Measurements from ENCODE around the gene HAUS8. TPM values are rescaled to one million over a fixed set of nuclear protein-coding genes. Genes with fewer than 3 reads are reported as not detected.

Gene HAUS8
- total and polyA plus RNA-seq, 10 of the 15 experiments (the other 5 are each of a cell fraction or from before 2014, with no cell fraction given): 22.7 to 43.9 (median 34.4) TPM

- no peak overlapping the region for H3K4me2 ChIP-seq (ENCODE audit: control insufficient read depth, insufficient read depth)
- H3K4me3 ChIP-seq: no peak overlapping the region
- WGBS (ENCODE audit: insufficient coverage, insufficient replicate concordance, low lambda C conversion rate, missing lambda C conversion rate): 73% methylated on average over 2 of the region's 2 CpGs
- H3K36me3 ChIP-seq (ENCODE audit: control insufficient read depth in 2 of 2, insufficient read depth in 2 of 2, low read length in 1 of 2): no peaks in the 10 kb centered on the region
- no peak for FAIRE-seq
- no peaks in the 10 kb centered on the region for H3K79me2 ChIP-seq (ENCODE audit: control insufficient read depth, insufficient read depth, low read length)
- no peak overlapping the region for H3K9ac ChIP-seq (ENCODE audit: control insufficient read depth, insufficient read depth, low read length)
- peaks cover 2% of the 10 kb centered on the region; the same call in 2 of the 3 replicates for H3K9me3 ChIP-seq (replicated peaks; ENCODE audit: control insufficient read depth, insufficient read depth, low read length)
- in situ Hi-C loops (cut with MboI) (no loop called here), intact Hi-C loops (cut with micrococcal nuclease; ENCODE audit: unreplicated experiment) (no loop called here)
- POLR2A ChIA-PET: no interaction called here
- no peaks in the 10 kb centered on the region for H3K4me1 ChIP-seq (ENCODE audit: control insufficient read depth, insufficient read depth, low read length)
- no peak overlapping the region for H3K27ac ChIP-seq (ENCODE audit: control insufficient read depth, insufficient read depth)
- CTCF ChIA-PET: interaction anchor here (1.0 kb wide), 1 partner anchor 249 kb away, joined by 3 read pairs; no protein-coding TSS in a partner anchor
- ATAC-seq: no peak
- H4K20me1 ChIP-seq (ENCODE audit: control insufficient read depth, insufficient read depth): no peaks in the 10 kb centered on the region
- BruUV-seq (replicated peaks): no TSS peak
- no peak overlapping the region for H2AFZ ChIP-seq (ENCODE audit: control insufficient read depth, low read depth, low read length)
- H3K27me3 ChIP-seq (replicated peaks in 1 of 2; ENCODE audit: control insufficient read depth in 2 of 2, insufficient read depth in 2 of 2, low read length in 1 of 2): peaks cover 2 to 5% of the 10 kb centered on the region in 2 experiments; a peak in 3 of 4 replicates
- SMC1A ChIA-PET (ENCODE audit: uncharacterized antibody, unreplicated experiment): no interaction called here
- DNase-seq (ENCODE audit: low read depth, low spot score): no peak
- RAD21 ChIA-PET (ENCODE audit: unreplicated experiment): no interaction called here
- TF ChIP-seq, protein P1, sequence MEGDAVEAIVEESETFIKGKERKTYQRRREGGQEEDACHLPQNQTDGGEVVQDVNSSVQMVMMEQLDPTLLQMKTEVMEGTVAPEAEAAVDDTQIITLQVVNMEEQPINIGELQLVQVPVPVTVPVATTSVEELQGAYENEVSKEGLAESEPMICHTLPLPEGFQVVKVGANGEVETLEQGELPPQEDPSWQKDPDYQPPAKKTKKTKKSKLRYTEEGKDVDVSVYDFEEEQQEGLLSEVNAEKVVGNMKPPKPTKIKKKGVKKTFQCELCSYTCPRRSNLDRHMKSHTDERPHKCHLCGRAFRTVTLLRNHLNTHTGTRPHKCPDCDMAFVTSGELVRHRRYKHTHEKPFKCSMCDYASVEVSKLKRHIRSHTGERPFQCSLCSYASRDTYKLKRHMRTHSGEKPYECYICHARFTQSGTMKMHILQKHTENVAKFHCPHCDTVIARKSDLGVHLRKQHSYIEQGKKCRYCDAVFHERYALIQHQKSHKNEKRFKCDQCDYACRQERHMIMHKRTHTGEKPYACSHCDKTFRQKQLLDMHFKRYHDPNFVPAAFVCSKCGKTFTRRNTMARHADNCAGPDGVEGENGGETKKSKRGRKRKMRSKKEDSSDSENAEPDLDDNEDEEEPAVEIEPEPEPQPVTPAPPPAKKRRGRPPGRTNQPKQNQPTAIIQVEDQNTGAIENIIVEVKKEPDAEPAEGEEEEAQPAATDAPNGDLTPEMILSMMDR (IDR thresholded peaks at IDR 0.05 in 2 of 3, conservative IDR thresholded peaks at IDR 0.05 in 1 of 3; ENCODE audit: control insufficient read depth in 2 of 3, extremely low read depth in 1 of 3, insufficient read depth in 1 of 3, low read depth in 3 of 3, low read length in 3 of 3): no peak
- TF ChIP-seq, protein P2, sequence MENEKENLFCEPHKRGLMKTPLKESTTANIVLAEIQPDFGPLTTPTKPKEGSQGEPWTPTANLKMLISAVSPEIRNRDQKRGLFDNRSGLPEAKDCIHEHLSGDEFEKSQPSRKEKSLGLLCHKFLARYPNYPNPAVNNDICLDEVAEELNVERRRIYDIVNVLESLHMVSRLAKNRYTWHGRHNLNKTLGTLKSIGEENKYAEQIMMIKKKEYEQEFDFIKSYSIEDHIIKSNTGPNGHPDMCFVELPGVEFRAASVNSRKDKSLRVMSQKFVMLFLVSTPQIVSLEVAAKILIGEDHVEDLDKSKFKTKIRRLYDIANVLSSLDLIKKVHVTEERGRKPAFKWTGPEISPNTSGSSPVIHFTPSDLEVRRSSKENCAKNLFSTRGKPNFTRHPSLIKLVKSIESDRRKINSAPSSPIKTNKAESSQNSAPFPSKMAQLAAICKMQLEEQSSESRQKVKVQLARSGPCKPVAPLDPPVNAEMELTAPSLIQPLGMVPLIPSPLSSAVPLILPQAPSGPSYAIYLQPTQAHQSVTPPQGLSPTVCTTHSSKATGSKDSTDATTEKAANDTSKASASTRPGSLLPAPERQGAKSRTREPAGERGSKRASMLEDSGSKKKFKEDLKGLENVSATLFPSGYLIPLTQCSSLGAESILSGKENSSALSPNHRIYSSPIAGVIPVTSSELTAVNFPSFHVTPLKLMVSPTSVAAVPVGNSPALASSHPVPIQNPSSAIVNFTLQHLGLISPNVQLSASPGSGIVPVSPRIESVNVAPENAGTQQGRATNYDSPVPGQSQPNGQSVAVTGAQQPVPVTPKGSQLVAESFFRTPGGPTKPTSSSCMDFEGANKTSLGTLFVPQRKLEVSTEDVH (IDR thresholded peaks at IDR 0.05; ENCODE audit: low read depth, partially characterized antibody): no peak
- TF ChIP-seq ZBED1 (IDR thresholded peaks at IDR 0.05; ENCODE audit: borderline replicate concordance) (no peak), NR2C2 (IDR thresholded peaks at IDR 0.05; ENCODE audit: borderline replicate concordance, control insufficient read depth, insufficient read length, low read depth) (no peak), MXI1 (IDR thresholded peaks at IDR 0.05; ENCODE audit: low read depth, low read length) (no peak), ETV6 (conservative IDR thresholded peaks at IDR 0.05 in 1 of 2, IDR thresholded peaks at IDR 0.05 in 1 of 2; ENCODE audit: borderline replicate concordance in 1 of 2, low read depth in 1 of 2) (no peak)
- TF ChIP-seq, protein P3, sequence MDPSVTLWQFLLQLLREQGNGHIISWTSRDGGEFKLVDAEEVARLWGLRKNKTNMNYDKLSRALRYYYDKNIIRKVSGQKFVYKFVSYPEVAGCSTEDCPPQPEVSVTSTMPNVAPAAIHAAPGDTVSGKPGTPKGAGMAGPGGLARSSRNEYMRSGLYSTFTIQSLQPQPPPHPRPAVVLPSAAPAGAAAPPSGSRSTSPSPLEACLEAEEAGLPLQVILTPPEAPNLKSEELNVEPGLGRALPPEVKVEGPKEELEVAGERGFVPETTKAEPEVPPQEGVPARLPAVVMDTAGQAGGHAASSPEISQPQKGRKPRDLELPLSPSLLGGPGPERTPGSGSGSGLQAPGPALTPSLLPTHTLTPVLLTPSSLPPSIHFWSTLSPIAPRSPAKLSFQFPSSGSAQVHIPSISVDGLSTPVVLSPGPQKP (IDR thresholded peaks at IDR 0.05; ENCODE audit: low read depth, low read length): no peak
- TF ChIP-seq, protein P4, sequence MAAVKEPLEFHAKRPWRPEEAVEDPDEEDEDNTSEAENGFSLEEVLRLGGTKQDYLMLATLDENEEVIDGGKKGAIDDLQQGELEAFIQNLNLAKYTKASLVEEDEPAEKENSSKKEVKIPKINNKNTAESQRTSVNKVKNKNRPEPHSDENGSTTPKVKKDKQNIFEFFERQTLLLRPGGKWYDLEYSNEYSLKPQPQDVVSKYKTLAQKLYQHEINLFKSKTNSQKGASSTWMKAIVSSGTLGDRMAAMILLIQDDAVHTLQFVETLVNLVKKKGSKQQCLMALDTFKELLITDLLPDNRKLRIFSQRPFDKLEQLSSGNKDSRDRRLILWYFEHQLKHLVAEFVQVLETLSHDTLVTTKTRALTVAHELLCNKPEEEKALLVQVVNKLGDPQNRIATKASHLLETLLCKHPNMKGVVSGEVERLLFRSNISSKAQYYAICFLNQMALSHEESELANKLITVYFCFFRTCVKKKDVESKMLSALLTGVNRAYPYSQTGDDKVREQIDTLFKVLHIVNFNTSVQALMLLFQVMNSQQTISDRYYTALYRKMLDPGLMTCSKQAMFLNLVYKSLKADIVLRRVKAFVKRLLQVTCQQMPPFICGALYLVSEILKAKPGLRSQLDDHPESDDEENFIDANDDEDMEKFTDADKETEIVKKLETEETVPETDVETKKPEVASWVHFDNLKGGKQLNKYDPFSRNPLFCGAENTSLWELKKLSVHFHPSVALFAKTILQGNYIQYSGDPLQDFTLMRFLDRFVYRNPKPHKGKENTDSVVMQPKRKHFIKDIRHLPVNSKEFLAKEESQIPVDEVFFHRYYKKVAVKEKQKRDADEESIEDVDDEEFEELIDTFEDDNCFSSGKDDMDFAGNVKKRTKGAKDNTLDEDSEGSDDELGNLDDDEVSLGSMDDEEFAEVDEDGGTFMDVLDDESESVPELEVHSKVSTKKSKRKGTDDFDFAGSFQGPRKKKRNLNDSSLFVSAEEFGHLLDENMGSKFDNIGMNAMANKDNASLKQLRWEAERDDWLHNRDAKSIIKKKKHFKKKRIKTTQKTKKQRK (IDR thresholded peaks at IDR 0.05; ENCODE audit: low read depth, low read length): no peak
- TF ChIP-seq, protein P5, sequence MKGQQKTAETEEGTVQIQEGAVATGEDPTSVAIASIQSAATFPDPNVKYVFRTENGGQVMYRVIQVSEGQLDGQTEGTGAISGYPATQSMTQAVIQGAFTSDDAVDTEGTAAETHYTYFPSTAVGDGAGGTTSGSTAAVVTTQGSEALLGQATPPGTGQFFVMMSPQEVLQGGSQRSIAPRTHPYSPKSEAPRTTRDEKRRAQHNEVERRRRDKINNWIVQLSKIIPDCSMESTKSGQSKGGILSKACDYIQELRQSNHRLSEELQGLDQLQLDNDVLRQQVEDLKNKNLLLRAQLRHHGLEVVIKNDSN (IDR thresholded peaks at IDR 0.05; ENCODE audit: borderline replicate concordance, extremely low read length, insufficient read depth, low read depth, low read length): peak; percentile 49
These were observed 54.4 kb downstream of the HAUS8 start for GRCh38 chr19:17020823-17021222.
